ENCODE results near the gene NAP1L1.
"Not testable (repeated sequence)": the region's sequence is repeated elsewhere in the genome, so short reads cannot be mapped to it uniquely, and the experiment has no call there.

The NAP1L1 gene

GRCh38 chr12:75990189-75990912 lies 94.1 kb downstream of the NAP1L1 start:
- ATAC-seq: no peak
- no peak for TF ChIP-seq ZFP30 (CRISPR knock-in tag; IDR thresholded peaks at IDR 0.05)
- no peak for TF ChIP-seq TOX (CRISPR knock-in tag; IDR thresholded peaks at IDR 0.05; ENCODE audit: borderline replicate concordance)
- TF ChIP-seq, protein P1, sequence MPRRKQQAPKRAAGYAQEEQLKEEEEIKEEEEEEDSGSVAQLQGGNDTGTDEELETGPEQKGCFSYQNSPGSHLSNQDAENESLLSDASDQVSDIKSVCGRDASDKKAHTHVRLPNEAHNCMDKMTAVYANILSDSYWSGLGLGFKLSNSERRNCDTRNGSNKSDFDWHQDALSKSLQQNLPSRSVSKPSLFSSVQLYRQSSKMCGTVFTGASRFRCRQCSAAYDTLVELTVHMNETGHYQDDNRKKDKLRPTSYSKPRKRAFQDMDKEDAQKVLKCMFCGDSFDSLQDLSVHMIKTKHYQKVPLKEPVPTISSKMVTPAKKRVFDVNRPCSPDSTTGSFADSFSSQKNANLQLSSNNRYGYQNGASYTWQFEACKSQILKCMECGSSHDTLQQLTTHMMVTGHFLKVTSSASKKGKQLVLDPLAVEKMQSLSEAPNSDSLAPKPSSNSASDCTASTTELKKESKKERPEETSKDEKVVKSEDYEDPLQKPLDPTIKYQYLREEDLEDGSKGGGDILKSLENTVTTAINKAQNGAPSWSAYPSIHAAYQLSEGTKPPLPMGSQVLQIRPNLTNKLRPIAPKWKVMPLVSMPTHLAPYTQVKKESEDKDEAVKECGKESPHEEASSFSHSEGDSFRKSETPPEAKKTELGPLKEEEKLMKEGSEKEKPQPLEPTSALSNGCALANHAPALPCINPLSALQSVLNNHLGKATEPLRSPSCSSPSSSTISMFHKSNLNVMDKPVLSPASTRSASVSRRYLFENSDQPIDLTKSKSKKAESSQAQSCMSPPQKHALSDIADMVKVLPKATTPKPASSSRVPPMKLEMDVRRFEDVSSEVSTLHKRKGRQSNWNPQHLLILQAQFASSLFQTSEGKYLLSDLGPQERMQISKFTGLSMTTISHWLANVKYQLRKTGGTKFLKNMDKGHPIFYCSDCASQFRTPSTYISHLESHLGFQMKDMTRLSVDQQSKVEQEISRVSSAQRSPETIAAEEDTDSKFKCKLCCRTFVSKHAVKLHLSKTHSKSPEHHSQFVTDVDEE (CRISPR knock-in tag; IDR thresholded peaks at IDR 0.05): no peak
- no peak for TF ChIP-seq PATZ1 (CRISPR knock-in tag; IDR thresholded peaks at IDR 0.05; ENCODE audit: borderline replicate concordance)
- TF ChIP-seq RARB (CRISPR knock-in tag; IDR thresholded peaks at IDR 0.05): no peak
- TF ChIP-seq, protein P2, sequence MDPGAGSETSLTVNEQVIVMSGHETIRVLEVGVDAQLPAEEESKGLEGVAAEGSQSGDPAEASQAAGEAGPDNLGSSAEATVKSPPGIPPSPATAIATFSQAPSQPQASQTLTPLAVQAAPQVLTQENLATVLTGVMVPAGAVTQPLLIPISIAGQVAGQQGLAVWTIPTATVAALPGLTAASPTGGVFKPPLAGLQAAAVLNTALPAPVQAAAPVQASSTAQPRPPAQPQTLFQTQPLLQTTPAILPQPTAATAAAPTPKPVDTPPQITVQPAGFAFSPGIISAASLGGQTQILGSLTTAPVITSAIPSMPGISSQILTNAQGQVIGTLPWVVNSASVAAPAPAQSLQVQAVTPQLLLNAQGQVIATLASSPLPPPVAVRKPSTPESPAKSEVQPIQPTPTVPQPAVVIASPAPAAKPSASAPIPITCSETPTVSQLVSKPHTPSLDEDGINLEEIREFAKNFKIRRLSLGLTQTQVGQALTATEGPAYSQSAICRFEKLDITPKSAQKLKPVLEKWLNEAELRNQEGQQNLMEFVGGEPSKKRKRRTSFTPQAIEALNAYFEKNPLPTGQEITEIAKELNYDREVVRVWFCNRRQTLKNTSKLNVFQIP (CRISPR knock-in tag; IDR thresholded peaks at IDR 0.05; ENCODE audit: borderline replicate concordance, low read depth): no peak
- no peak for TF ChIP-seq ARNTL (CRISPR knock-in tag; IDR thresholded peaks at IDR 0.05; ENCODE audit: borderline replicate concordance, low read depth)
- TF ChIP-seq, protein P3, sequence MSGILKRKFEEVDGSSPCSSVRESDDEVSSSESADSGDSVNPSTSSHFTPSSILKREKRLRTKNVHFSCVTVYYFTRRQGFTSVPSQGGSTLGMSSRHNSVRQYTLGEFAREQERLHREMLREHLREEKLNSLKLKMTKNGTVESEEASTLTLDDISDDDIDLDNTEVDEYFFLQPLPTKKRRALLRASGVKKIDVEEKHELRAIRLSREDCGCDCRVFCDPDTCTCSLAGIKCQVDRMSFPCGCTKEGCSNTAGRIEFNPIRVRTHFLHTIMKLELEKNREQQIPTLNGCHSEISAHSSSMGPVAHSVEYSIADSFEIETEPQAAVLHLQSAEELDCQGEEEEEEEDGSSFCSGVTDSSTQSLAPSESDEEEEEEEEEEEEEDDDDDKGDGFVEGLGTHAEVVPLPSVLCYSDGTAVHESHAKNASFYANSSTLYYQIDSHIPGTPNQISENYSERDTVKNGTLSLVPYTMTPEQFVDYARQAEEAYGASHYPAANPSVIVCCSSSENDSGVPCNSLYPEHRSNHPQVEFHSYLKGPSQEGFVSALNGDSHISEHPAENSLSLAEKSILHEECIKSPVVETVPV (CRISPR knock-in tag; IDR thresholded peaks at IDR 0.05): no peak
- TF ChIP-seq BACH2 (CRISPR knock-in tag; IDR thresholded peaks at IDR 0.05; ENCODE audit: borderline replicate concordance): no peak
- TF ChIP-seq TCF4 (CRISPR knock-in tag; IDR thresholded peaks at IDR 0.05; ENCODE audit: borderline replicate concordance): no peak
- no peak for TF ChIP-seq ZNF8 (CRISPR knock-in tag; IDR thresholded peaks at IDR 0.05)
- no peak for TF ChIP-seq ESRRG (CRISPR knock-in tag; IDR thresholded peaks at IDR 0.05)
- no peak for TF ChIP-seq ZNF565 (CRISPR knock-in tag; conservative IDR thresholded peaks at IDR 0.05; ENCODE audit: low read depth)
- no peak for TF ChIP-seq PPARA (CRISPR knock-in tag; IDR thresholded peaks at IDR 0.05; ENCODE audit: borderline replicate concordance)

- ATAC-seq: not testable (repeated sequence)
Observed at GRCh38 chr12:75987709-75988108, 96.8 kb downstream of the NAP1L1 start.

All from SK-N-SH treated with all-trans-retinoic acid at 6 μM for 48 hours (cell line).